CD4-positive, alpha-beta T cell treated with Interferon alpha-2 for 1 hour (primary cell): ENCODE data around the gene TENT5C.

Experiments
- DNase-seq, 2 donors: peaks; one replicate each; pipeline ENCODE4 v3.0.0-alpha.2; 2020 to 2022

Gene TENT5C

DNA sequence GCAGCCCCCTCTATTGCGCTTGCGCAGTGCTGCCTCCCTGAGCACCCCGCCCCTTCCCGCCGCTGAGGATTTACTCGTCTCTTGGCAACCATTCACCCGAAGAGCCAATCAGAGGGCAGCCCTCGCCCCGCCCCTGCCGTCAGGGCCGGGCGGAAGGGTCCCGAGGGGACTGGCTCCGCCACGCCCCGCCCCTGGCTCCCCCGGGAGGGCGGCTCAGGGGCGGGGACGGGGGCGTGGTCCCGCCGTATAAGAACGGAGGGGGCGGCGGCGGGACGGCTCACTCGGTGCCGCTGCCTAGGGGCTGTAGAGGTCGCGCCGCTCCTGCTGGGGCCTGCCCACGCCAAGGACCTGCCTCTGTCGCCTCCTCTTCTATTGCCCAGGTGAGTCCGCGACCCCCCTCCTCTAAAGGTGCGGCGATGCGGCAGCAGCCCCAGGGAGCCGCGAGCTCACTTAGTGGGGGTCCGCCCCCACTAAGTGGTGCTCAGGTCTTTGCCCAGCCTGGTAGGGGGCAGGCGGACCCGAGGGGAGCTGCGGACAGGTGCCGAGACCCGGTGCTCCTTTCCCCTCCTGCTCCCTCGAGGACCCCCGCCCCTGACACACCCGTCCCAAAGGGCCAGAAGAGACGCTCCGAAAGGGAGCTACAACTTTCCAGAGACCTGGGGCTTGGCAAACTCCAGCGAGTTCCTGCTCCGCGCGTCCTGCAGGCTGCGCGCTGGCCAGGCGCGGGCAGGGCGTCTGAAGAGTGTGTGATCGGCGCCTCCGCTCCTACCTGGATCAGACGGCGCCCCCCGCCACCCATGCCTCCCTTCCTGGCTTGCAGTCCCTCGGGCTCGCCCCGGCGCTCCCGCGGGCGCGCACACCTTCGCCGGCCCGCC, at the start of gene TENT5C:
TENT5C (plus strand) TSS at position 275 of the 875 bp plus-strand sequence. CDS start 16,821 bp downstream, outside the sequence.
- peak; percentile 98 to 99 for DNase-seq

DNA sequence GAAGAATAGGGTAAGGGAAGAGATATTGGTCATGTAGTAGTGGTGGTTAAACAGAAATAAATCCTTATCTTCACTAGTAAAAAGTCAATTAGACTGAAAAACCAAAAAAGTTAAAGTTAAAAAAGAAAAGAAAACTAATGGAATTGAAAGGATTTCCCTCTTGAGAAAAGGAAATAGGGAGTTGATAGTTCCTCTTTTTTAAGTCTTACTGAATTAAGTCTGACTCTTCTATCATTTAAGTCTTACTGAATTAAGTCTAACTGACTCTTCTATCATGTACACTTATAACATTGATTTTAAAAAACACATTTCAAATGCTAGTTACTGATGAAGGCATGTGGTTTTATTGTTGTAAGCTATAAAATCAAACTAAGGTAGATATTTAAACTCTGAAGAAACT, 49.5 kb upstream of the TENT5C start:
- no peak for DNase-seq

DNA sequence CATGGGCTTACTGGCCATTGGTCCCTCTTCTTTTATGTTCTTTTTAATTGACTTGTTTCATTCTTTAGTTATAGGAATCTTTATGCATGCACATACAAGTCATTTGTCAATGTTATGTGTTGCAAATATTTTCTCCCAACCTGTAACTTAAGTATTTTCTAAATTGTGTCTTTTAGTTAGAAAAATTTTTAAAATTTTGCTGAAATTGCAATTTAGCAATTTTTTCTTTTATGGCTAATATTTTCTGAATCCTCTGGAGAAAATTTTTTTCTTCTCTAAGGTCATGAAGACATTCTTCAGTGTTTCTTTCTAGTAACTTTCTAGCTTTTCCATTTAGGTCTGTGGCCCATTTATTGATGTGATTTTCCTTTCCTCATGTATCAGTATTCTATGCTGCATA, 48.9 kb upstream of the TENT5C start:
- DNase-seq = no peak

DNA sequence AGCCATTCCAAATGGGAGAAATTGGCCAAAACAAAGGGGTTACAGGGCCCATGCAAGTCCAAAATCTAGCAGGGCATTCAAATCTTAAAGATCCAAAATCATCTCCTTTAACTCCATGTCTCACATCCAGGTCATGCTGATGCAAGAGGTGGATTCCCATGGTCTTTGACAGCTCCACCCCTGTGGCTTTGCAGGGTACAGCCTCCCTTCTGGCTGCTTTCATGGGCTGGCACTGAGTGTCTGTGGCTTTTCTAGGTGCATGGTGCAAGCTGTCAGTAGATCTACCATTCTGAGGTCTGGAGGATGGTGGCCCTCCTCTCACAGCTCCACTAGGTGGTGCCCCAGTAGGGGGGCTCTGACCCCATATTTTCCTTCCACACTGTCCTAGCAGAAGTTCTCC, 47.4 kb upstream of the TENT5C start:
- DNase-seq = peak in 1 of 2 donors; percentile 23

DNA sequence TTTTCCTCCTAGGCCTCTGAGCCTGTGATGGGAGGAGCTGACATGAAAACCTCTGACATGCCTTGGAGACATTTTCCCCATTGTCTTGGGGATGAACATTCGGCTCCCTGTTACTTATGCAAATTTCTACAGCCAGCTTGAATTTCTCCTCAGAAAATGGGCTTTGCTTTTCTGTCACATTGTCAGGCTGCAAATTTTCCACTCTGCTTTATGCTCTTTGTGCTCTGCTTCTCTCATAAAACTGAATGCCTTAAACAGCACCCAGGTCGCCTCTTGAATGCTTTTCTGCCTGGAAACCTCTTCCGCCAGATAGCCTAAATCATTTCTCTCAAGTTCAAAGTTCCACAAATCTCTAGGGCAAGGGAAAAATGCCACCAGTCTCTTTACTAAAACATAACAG, 46.7 kb upstream of the TENT5C start:
- DNase-seq = no peak

DNA sequence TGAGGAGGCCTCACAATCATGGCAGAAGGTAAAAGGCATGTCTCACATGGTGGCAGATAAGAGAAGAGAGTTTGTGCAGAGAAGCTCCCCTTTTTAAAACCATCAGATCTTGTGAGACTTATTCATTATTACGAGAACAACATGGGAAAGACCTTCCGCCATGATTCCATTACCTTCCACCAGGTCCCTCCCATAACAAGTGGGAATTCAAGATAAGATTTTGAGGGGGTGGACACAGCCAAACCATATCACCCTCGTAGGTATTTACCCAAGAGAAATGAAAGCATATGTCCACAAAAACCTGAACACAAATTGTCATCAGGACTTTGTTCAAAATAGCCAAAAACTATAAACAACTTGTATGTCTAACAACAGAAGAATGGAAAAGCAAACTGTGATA, 45.9 kb upstream of the TENT5C start:
- no peak for DNase-seq

DNA sequence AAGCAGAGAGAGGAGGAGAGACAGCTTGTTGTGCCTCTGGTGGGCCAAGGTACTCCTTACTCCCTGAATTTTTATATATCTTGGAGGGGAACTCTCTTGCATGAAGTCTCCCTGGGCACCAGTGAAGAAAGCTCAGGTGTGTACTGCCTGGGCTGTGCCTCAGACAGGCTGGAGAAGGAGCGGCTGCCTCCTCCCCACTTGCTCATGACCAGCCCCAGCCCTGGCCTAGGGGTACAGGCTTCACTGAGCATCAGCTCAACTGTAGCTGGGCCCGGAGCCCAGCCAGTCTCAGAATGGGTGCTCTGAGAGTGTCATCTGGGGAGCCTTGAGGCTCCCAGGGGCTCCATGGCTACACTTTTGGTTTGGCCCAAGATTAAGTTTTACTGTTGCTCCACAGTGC, 44.8 kb upstream of the TENT5C start:
- DNase-seq = no peak

DNA sequence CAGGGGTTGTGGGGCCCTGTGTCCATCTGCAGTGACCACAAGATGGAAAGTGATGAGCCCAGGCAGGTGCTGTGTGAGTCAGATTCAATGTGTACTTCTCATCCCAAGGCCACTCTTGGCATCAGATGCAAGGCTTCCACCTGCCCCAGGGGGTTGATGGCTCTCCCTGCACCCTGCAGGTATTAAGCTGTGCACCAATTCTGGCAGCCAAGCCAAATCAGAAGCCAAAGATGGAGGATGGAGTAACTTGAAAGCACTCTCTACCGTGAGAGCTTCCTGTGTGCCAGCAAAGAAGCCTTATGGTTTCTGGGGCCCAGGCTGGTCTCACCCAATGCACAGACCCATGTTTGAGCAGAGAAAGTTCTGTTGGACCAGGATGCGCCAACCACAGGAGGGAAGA, 44.3 kb upstream of the TENT5C start:
- DNase-seq = no peak

DNA sequence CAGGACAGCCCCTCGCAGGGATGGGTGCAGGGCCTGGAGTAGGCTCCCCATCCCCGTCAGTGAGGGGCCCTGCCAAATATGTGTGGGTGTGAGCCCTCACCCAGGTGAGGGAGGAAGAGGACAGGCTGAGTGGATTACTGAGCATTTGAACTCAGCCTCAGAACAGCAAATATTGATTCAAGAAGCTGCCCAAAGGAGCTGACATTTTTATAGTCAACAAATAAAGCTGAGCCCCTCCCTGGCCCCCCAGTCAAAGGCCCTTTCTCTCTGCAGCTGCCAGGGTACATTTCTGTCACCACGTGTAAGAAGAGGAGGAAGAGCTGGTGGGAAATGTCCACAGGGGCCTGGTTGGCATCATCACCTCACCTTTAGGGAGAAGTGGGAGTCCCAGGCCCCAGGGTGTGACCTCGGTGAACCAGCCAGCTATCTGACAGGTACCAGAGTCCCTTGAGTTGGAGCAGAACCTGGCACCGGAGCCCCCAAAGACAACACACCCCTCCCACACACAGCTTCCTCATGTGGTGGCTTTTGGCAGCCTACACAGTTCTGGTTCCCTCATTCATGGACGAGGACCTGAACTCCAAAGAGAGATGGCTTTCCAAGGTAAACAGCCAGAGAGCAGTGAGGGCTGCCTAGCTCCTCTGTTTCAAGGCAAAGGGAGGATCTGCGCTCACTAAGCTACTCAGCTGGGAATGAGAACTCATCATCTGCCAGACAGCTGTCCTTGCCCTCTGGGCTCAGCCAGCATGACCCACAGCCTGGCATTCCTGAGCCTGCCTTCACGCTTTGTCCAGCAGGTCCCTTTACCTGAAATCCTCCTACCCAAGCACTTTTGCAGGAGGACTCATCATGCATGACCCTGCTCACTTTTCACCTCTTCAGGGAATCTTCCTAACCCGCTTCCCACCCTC, 43.0 kb upstream of the TENT5C start:
- DNase-seq = no peak

DNA sequence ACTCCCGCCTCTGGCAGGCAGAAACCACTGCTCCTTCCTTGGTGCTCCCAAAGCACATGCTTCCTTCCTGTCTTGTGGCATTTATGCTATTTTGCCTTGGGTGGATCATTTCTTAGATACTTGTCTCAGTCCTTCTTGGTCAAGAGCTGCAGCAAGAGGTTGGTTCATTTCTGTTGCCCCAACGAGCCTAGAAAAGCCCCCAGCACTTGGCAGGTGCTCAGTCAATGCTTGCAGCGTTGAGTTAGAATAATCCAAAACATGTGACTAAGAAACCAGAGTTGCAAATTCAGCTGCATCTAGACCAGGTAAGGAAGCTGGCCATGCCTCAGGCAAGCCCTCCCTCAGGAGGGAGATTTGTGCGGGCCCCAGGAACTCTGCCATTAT, 42.4 kb upstream of the TENT5C start:
- no peak for DNase-seq

DNA sequence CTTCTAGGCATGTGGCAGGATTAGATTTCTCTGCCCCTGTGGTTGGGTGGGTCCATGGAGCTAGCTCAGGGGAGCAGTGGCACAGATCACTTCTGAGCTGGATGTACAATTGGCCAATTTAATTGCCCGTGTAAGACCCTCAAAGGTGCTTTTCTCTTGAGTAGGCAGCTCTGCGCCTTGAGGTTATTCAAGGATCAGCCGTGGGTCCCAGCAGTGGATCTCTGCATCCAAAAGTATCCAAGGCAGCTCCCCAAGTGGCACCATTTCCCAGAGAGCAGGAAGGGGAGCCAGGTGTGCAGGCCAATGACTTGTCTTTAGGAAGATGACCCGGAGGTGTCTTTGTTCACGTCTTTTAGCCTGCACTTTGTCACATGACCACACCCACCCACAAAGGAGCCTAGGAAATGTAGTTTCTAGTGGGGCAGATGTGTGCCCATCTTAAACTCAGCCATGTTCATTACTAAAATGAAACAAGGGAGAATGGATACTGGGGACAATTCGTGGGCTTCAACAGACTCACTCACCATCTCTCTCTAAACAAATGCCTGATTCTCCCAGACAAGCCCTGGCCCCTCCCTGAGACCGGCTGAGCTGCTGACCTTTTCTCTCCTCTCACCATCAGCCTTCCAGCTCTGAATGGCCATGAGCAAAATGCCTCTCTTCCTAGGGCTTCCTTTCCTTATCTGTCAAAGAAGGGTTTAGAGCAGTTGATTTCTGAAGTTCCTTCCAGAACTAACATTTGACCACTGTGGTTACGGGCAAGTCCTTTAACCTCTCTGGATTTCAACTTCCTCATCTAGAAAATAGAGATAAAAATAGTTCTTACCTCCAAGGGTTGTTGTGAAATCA, 41.4 kb upstream of the TENT5C start:
- DNase-seq = no peak

DNA sequence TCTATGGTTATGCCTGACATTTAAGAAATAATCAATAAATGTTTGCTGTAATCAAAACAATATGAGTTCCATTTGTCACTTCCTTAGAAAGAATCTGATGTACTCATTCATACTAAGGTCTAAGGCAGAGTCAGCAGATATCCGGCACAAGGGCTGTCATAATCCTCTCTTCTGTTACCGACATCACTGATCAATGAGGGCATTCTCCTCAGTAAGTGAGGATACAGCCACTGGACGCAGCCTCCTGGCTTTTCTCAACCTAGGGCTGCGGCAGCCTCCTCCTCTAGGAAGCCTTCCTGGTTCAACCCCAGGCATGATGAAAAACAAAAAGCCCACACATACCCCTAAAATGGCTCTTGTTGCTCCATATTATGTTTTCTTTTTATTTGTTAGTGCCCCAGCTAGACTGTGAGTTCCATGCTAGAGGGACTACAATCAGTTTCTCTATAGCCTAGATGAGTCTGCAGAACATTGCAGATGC, 40.7 kb upstream of the TENT5C start:
- no peak for DNase-seq

DNA sequence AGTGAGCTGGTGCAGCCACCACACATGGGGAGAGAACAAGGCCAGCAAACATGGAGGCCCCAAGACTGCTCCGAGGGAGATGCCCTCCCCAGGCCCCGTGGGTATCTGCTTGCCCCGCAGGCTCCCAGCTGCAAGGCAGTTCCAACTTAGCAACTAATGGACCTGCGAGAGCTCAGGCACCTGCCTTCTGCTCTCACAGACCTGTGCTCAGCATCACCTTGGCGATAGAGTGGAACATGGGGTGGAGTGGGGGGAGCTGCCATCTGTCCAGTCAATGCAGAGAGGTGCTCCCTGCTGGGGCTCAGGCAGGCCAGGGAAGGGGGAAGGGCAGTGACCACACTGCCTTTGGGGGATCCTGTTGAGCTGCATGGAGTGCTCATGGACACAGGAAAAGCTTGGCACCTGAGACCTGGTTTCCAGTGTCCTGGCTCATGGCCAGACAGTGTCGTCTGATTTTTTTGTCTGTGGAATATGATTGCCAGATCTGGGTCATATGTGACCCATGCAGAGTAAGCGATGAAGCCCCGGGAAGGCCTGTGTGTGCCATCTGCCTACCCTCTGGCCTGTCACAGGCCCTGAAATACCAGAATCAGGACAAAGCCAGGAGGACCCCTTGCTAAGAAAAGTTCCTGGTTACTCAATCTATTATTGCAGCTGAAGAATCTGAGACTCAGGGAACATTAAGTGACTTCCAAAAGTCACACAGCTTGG, 39.9 kb upstream of the TENT5C start:
- DNase-seq = no peak

DNA sequence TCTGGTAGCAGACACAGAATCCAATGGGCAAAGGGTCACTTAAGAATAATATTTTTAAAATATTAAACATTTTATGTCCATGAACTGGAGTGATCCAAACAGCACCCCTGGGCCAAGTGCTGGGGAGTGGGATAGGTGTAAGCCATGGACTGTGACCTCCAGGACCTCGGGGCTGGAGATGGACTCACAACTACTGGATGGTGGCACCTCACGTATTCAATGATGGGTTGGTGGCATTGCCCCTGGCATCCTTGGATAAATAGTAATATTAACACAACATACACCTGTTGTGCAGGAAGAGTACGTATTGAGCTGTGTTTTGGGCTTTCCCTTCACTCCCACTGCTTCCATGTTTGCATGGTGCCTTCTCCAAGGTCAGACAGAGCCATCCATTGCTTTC, 39.3 kb upstream of the TENT5C start:
- no peak for DNase-seq

DNA sequence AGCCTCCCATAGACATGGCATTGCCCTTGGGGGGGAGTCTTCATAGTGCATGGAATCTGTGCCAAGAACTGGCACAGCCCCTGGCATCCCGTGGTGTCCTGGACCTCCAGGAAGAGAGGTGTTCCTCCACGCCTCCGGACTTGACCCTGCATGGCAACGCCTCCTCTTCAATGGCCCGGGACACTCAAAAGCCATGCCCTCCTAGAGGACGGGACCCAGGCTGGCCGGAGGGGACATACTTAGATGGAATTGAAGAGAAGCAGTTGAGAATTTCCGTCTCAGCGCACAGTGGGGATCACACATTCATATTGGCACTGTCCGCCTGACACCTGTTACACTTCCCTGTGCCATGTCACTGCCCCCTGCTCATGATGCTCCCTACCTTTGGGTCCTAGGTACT, 38.4 kb upstream of the TENT5C start:
- no peak for DNase-seq

DNA sequence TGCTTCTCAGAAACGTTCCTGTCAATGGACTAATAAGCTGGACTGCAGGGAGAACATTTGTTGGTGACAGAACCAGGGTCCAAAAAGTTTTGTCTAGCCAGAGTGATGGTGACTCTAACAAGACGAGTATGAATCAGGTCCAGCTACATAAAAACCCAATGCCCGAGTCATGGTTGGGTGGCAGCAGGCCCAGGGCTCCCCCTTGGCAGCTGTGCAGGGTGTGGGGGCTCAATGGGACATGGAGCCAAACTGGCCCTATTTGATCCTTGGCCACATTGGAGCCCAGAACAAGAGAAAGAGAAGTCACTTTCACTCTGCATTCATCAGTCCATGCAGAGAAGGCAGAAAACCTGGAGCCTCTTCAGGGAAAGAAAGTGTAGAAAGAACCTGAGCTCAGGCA, 37.9 kb upstream of the TENT5C start:
- no peak for DNase-seq

DNA sequence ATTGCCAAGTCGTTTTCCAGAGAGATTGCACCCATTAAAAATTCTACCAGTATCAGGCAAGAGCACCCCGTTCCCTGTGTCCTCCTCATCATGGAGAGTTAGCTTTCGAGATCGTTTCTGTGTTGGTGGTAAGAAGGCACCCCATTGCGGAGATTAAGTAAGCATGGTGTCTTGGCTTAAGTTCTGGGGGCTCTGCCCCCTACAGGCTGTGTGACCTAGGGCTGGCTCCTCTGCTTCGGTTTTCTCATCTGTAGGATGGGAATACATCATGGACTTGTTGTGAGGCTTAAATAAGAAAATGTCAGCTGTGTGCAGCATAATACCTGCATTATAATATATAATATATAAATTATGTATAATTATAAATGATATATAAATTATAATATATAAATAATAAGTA, 36.8 kb upstream of the TENT5C start:
- no peak for DNase-seq

DNA sequence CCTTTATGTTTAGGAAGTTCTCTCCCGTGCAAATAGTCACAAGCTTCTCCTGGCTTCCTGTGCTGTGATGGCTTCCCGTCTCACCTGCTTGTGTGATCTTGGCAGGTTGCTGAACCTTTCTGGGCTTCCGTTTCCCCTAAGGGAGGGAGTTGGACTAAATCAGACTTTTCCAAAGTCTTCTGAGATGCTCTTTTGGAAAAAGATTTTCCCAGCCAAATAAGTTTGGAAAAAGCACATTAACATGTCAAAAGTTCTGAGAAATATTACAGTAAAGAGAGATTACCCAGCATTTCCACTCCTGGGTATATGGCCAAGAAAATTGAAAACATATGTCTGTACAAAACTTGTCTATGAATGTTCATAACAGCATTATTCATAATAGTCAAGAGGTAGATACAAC, 36.0 kb upstream of the TENT5C start:
- DNase-seq = no peak

DNA sequence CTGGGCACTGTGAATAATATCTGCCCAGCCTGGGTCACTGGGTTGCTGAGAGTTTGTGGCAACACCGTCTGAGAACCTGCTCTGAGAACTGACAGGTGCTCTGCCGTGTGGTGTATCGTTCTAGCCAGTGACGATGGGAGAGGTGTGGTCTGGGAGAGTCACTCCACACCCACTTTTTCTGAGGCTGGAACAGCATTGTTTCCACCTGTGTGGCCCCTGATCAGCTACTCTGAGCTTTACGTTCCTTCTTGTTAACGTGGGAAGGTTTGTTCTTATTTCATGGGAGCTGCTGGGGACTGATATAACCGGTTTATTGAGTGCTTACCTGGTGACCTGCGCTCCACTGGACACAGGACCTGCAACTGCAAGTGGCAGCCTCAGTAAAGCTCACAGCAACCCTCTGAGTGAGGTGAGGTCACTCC, 34.8 kb upstream of the TENT5C start:
- no peak for DNase-seq

DNA sequence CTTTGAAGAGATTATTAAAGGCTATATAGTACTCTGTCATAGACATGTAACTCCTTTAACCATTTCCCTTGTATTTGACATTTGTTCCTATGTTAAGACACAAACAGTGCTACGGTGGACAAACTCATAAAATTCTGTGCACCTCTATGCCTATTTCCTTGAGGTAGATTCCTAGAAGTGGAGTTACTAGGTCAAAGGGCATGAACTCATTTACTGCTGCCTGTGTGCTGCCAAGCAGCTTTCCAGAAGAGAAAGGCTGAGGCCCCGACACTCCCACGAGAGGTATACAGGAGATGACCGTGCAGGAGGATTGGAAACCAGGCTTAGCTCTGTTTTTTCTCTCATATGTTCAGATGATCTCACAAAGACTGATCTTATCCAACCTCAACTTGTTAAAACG, 34.4 kb upstream of the TENT5C start:
- no peak for DNase-seq

DNA sequence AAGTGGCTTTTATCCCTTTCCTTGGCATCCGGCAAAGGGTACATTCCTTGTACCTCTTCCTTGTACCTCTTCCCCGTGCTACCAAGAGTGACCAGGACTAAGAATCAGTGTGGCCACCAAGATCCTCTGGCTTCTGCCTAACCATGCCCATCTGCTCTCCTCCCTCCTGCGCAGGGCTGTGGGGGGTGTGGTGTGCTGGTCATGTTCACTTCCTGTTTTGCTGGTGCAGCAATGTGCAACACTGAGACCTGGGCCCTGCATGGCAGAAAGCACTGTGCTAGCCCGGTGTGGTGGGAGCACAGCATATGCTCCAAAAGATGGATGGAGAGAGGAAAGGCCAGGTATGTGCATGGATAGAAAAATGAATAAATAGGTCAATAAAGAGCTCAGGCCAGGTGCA, 33.3 kb upstream of the TENT5C start:
- DNase-seq = peak; percentile 36 to 48

DNA sequence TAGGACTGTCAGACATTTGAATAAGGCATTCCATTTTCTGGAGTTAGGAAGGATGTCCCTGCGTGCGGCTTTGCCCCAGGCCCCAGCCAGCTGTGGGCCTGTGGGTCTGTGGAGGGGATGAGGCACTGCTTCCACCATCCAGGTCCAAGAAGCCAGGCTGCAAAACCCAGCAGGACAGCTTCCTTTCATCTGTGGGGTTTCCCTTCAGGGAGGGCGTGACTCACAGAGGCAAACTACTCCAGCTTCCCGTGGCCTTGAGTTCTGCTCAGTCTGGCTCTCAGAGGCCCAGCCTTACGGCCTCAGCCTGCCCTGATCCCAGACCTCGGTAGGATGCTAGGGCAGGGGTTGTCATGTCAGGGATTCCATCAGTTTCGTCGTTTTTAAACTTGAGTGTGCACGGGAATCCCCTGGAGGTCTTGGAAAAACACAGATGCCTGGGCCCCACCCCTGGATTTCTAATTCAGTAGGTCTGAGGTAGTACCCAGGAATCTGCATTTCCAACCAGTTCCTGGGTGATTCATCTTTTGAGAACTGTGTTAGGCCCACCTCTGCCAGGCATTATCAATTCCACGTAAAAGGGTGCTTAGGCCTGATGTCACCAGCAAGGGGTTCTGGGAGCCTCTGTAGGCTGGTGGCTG, 32.3 kb upstream of the TENT5C start:
- DNase-seq = no peak
